Activated CD4-positive, alpha-beta T cell treated with anti-CD3 and anti-CD28 coated beads for 36 hours (primary cell): Measurements from ENCODE around the gene RAPGEF4. TPM values are rescaled to one million over a fixed set of nuclear protein-coding genes. Genes with fewer than 3 reads are reported as not detected.

Experiments used
- ATAC-seq: fragments of 200-7000 bp; cut with Tn5 transposase; one replicate; pipeline ENCODE4 v1.10.0; 2021; ENCODE audit warnings: mild to moderate bottlenecking, moderate library complexity
- CTCF ChIA-PET: fragments of 350-600 bp; sonication (Branson Sonifier 250); formaldehyde crosslinking; loops from one replicate; lab custom pipeline; 2021; ENCODE audit warnings: antibody characterized with exemption; lab: Charles Lee
- POLR2A ChIA-PET: fragments of 350-600 bp; sonication (Branson Sonifier 250); formaldehyde crosslinking; loops from one replicate; lab custom pipeline; 2021; ENCODE audit warnings: antibody characterized with exemption, inconsistent platforms; lab: Charles Lee
- DNase-seq: peaks from one replicate; pipeline ENCODE4 v3.0.0-alpha.2; 2020
- H3K27ac Mint-ChIP-seq: one replicate; pipeline ENCODE4 v1.8.0; 2021; ENCODE audit warnings: mixed read lengths
- H3K27me3 Mint-ChIP-seq: one replicate; pipeline ENCODE4 v1.8.0; 2021; ENCODE audit warnings: mixed read lengths
- H3K36me3 Mint-ChIP-seq: one replicate; pipeline ENCODE4 v1.8.0; 2021; ENCODE audit warnings: low read depth, mixed read lengths
- H3K4me1 Mint-ChIP-seq: one replicate; pipeline ENCODE4 v1.8.0; 2021; ENCODE audit warnings: mixed read lengths
- H3K4me3 Mint-ChIP-seq: one replicate; pipeline ENCODE4 v1.8.0; 2021; ENCODE audit warnings: mild to moderate bottlenecking, moderate library complexity, mixed read lengths
- H3K9me3 Mint-ChIP-seq: one replicate; pipeline ENCODE4 v1.8.0; 2021; ENCODE audit warnings: low read depth, mixed read lengths
- intact Hi-C, 2 experiments: fragments of 100-400 bp; cut with DNase I in 1 of 2; cut with micrococcal nuclease in 1 of 2; formaldehyde crosslinking; loops; one replicate each; pipeline versions ENCODE4 v1.14.2 to v1.15.1; 2022 to 2024; cut with DNase I, micrococcal nuclease
- total RNA-seq, 2 experiments: library from RNA; stranded (reverse); gene quantifications; one replicate each; pipeline ENCODE4 v1.2.3, GENCODE V29; 2021

The RAPGEF4 gene
- total RNA-seq, 2 experiments from 2014 or later = 0.28 to 0.50 TPM

DNA sequence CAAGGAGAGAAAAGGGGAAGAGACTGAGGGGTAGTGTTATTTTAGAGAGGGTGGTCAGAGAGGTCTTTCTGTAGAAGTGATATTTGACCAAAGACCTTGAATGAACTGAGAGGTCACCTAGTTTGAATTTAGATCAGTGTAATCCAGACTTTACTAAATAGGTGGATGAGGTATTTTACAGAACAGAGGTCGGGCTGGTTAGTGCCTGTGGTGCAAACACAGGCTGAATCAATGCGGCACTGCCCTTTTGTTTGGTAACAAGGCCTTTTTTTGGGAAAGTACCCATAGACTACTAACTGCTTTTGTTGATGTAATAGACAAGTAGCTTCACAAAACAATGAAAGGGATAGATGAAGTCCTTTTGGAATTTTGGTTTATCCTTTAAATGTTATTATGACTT is 15.9 kb downstream of the RAPGEF4 start:
- POLR2A ChIA-PET = no interaction called here

GRCh38 chr2:172753610-172754009 is 18.0 kb downstream of the RAPGEF4 start:
- no peak for ATAC-seq
- H3K27me3 Mint-ChIP-seq = peaks cover 8% of the 10 kb centered on the region
- ChIA-PET POLR2A (interaction anchor here (0.5 kb wide), 1 partner anchor 837 kb away, joined by 4 read pairs; no protein-coding TSS in a partner anchor), CTCF (no interaction called here)
- intact Hi-C loops = no loop called here
- no peaks in the 10 kb centered on the region for H3K9me3 Mint-ChIP-seq
- H3K4me3 Mint-ChIP-seq = no peak overlapping the region
- H3K4me1 Mint-ChIP-seq = no peaks in the 10 kb centered on the region
- H3K36me3 Mint-ChIP-seq = no peaks in the 10 kb centered on the region
- no peak for DNase-seq
- H3K27ac Mint-ChIP-seq = no peak overlapping the region

More for the DNA sequence above, 15.9 kb downstream of the RAPGEF4 start:
- H3K9me3 Mint-ChIP-seq = no peaks in the 10 kb centered on the region
- intact Hi-C loops = no loop called here
- DNase-seq (no peak), ATAC-seq (no peak)
- no peak overlapping the region for H3K27ac Mint-ChIP-seq
- no peak overlapping the region for H3K4me3 Mint-ChIP-seq
- peaks cover 6% of the 10 kb centered on the region for H3K27me3 Mint-ChIP-seq
- no peaks in the 10 kb centered on the region for H3K36me3 Mint-ChIP-seq
- CTCF ChIA-PET = interaction anchor here (0.9 kb wide), 1 partner anchor 54 kb away, joined by 3 read pairs; no protein-coding TSS in a partner anchor
- H3K4me1 Mint-ChIP-seq = no peaks in the 10 kb centered on the region

GRCh38 chr2:172759441-172759840 is 23.8 kb downstream of the RAPGEF4 start:
- ATAC-seq (no peak), DNase-seq (no peak)
- Mint-ChIP-seq H3K4me1 (no peaks in the 10 kb centered on the region), H3K4me3 (no peak overlapping the region), H3K9me3 (peaks cover 12% of the 10 kb centered on the region), H3K27ac (no peak overlapping the region), H3K36me3 (peaks cover 5% of the 10 kb centered on the region), H3K27me3 (peaks cover 6% of the 10 kb centered on the region)
- intact Hi-C loops = no loop called here
- ChIA-PET POLR2A (no interaction called here), CTCF (no interaction called here)

- ChIA-PET POLR2A (no interaction called here), CTCF (no interaction called here)
- H3K27me3 Mint-ChIP-seq = peaks cover 4% of the 10 kb centered on the region
- ATAC-seq (no peak), DNase-seq (no peak)
- H3K4me1 Mint-ChIP-seq = no peaks in the 10 kb centered on the region
- intact Hi-C loops = no loop called here
- peaks cover 5% of the 10 kb centered on the region for H3K36me3 Mint-ChIP-seq
- no peak overlapping the region for H3K4me3 Mint-ChIP-seq
- H3K9me3 Mint-ChIP-seq = peaks cover 12% of the 10 kb centered on the region
- H3K27ac Mint-ChIP-seq = no peak overlapping the region
Measured at GRCh38 chr2:172761306-172761705, 25.7 kb downstream of the RAPGEF4 start.

DNA sequence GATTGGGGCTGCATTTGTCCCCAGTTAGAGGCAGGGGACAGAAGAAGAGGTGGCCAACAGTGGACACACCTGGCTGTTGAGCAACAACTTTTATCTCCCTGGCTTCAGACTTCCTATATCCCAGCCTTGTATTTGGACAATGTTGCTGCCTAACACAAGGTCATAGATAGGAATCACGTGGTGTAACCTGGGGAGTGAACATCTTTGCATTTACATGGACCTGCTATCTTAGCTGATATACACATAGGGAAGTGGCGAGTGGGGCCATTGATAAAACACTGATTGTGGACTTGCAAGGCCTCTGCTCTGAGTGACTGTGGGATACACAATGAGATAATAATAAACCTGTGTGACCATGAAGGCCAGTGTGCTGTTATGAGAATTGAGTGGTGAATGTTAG is 26.9 kb downstream of the RAPGEF4 start:
- POLR2A ChIA-PET = no interaction called here
- Mint-ChIP-seq H3K9me3 (peaks cover 12% of the 10 kb centered on the region), H3K4me3 (no peak overlapping the region), H3K4me1 (no peaks in the 10 kb centered on the region), H3K27ac (no peak overlapping the region), H3K27me3 (peaks cover 3% of the 10 kb centered on the region), H3K36me3 (peaks cover 5% of the 10 kb centered on the region)
- DNase-seq (no peak), ATAC-seq (no peak)
- intact Hi-C loops = no loop called here
- CTCF ChIA-PET = interaction anchor here (0.6 kb wide), 1 partner anchor 226 kb away, joined by 3 read pairs; no protein-coding TSS in a partner anchor

- no peak overlapping the region for H3K4me3 Mint-ChIP-seq
- CTCF ChIA-PET = no interaction called here
- no peak for ATAC-seq
- peaks cover 12% of the 10 kb centered on the region for H3K9me3 Mint-ChIP-seq
- peaks cover 5% of the 10 kb centered on the region for H3K36me3 Mint-ChIP-seq
- peaks cover 3% of the 10 kb centered on the region for H3K27me3 Mint-ChIP-seq
- intact Hi-C loops = no loop called here
- POLR2A ChIA-PET = no interaction called here
- no peak overlapping the region for H3K27ac Mint-ChIP-seq
- no peak for DNase-seq
- H3K4me1 Mint-ChIP-seq = no peaks in the 10 kb centered on the region
Measured at GRCh38 chr2:172763079-172763478, 27.4 kb downstream of the RAPGEF4 start.

- H3K27ac Mint-ChIP-seq = no peak overlapping the region
- ATAC-seq (no peak), DNase-seq (no peak)
- H3K27me3 Mint-ChIP-seq = no peaks in the 10 kb centered on the region
- H3K9me3 Mint-ChIP-seq = peaks cover 6% of the 10 kb centered on the region
- intact Hi-C loops = no loop called here
- ChIA-PET CTCF (no interaction called here), POLR2A (no interaction called here)
- H3K36me3 Mint-ChIP-seq = peaks cover 1% of the 10 kb centered on the region
- H3K4me1 Mint-ChIP-seq = no peaks in the 10 kb centered on the region
- no peak overlapping the region for H3K4me3 Mint-ChIP-seq
Measured at GRCh38 chr2:172765662-172766061, 30.0 kb downstream of the RAPGEF4 start.

DNA sequence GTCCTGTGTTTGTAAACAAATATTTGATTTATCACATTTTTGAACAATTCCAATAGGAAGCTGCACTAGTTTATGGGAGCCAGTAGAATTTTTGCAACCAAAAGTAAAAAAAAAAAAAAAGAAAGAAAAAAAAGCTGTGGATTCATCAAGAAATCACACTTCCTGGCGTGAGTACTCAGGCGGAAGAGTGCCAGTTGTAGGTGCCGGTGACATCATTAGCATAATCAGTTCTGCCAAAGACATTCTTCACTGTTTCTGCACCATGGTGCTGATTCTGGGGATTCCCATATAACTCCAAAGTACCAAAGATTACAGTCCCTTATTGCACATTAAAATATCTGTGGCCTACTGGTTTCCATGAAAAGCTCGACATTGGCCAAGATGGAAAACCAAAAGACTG is 32.8 kb downstream of the RAPGEF4 start:
- Mint-ChIP-seq H3K27ac (no peak overlapping the region), H3K27me3 (no peaks in the 10 kb centered on the region), H3K4me1 (no peaks in the 10 kb centered on the region), H3K36me3 (no peaks in the 10 kb centered on the region), H3K4me3 (no peak overlapping the region), H3K9me3 (no peaks in the 10 kb centered on the region)
- POLR2A ChIA-PET = interaction anchor here (0.7 kb wide), 1 partner anchor 182 kb away, joined by 6 read pairs; no protein-coding TSS in a partner anchor
- ATAC-seq (no peak), DNase-seq (no peak)
- intact Hi-C loops = no loop called here
- CTCF ChIA-PET = interaction anchor here (0.8 to 1.2 kb wide), 2 partner anchors 10 to 164 kb away, joined by 3 to 4 read pairs; no protein-coding TSS in a partner anchor

- Mint-ChIP-seq H3K4me3 (no peak overlapping the region), H3K27ac (no peak overlapping the region), H3K27me3 (peaks cover 3% of the 10 kb centered on the region), H3K9me3 (no peaks in the 10 kb centered on the region), H3K4me1 (no peaks in the 10 kb centered on the region), H3K36me3 (no peaks in the 10 kb centered on the region)
- ATAC-seq (no peak), DNase-seq (no peak)
- ChIA-PET CTCF (interaction anchor here (1.0 kb wide), 1 partner anchor 9 kb away, joined by 3 read pairs; no protein-coding TSS in a partner anchor), POLR2A (no interaction called here)
- intact Hi-C loops = no loop called here
Measured at GRCh38 chr2:172769879-172770278, 34.2 kb downstream of the RAPGEF4 start.

- DNase-seq (no peak), ATAC-seq (no peak)
- H3K36me3 Mint-ChIP-seq = no peaks in the 10 kb centered on the region
- CTCF ChIA-PET = no interaction called here
- H3K4me3 Mint-ChIP-seq = no peak overlapping the region
- intact Hi-C loops = no loop called here
- H3K27ac Mint-ChIP-seq = no peak overlapping the region
- H3K9me3 Mint-ChIP-seq = no peaks in the 10 kb centered on the region
- H3K4me1 Mint-ChIP-seq = no peaks in the 10 kb centered on the region
- POLR2A ChIA-PET = no interaction called here
- peaks cover 3% of the 10 kb centered on the region for H3K27me3 Mint-ChIP-seq
Measured at GRCh38 chr2:172770887-172771286, 35.2 kb downstream of the RAPGEF4 start.

DNA sequence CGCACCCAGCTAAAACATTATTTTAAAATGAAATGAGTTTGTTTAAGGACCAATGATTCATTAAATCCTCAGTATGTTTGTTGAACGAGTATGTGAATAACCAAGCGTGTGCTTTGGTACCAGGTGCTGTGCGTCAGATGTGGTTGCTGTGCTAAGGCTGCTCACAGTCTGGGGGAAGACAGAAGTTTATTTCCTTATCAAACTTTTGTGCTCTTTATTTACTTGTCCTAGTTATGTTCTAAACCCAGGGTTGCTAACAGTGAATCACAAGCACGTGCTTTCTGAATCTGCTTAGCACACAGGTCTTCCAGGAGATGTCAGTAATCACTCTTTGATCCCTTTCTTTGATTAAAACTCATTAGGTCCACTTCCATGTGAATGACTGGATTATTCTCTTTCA is 37.0 kb downstream of the RAPGEF4 start:
- H3K36me3 Mint-ChIP-seq = no peaks in the 10 kb centered on the region
- CTCF ChIA-PET = no interaction called here
- ATAC-seq (no peak), DNase-seq (no peak)
- peaks cover 7% of the 10 kb centered on the region for H3K27me3 Mint-ChIP-seq
- H3K4me1 Mint-ChIP-seq = no peaks in the 10 kb centered on the region
- POLR2A ChIA-PET = no interaction called here
- no peak overlapping the region for H3K27ac Mint-ChIP-seq
- H3K4me3 Mint-ChIP-seq = no peak overlapping the region
- no peaks in the 10 kb centered on the region for H3K9me3 Mint-ChIP-seq
- intact Hi-C loops = no loop called here

DNA sequence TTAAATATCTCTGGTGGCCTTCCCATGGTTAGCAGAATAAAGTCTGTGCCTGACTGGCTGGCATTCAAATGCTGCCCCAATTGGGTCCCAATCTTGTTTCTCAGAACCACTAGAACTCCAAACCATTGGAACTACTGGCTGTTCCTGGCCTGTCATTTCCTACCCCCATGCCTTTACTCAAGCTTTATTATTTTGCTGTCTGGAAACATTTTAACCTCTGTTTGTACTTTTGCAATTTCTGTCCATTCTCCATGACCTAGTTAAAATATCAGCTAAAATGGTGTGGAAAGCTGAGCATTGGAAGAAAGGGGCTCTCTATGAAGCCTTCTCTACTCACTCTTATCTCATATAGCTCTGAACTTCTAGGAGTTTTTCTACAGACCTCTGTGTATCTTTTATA is 38.7 kb downstream of the RAPGEF4 start:
- Mint-ChIP-seq H3K9me3 (no peaks in the 10 kb centered on the region), H3K27ac (no peak overlapping the region), H3K36me3 (no peaks in the 10 kb centered on the region), H3K4me1 (no peaks in the 10 kb centered on the region), H3K4me3 (no peak overlapping the region), H3K27me3 (peaks cover 7% of the 10 kb centered on the region)
- ChIA-PET CTCF (no interaction called here), POLR2A (no interaction called here)
- DNase-seq (no peak), ATAC-seq (no peak)
- intact Hi-C loops = no loop called here
